GM18861 (cell line): ENCODE data around the gene ZSWIM8.
A peak's percentile ranks its signal among the peaks of the same experiment; 100 is the strongest.

Experiments
- ATAC-seq: cut with Tn5 transposase; IDR thresholded peaks from one replicate; pipeline ENCODE4 v1.9.1; 2021; ENCODE audit not compliant: unreplicated experiment

Gene ZSWIM8

DNA sequence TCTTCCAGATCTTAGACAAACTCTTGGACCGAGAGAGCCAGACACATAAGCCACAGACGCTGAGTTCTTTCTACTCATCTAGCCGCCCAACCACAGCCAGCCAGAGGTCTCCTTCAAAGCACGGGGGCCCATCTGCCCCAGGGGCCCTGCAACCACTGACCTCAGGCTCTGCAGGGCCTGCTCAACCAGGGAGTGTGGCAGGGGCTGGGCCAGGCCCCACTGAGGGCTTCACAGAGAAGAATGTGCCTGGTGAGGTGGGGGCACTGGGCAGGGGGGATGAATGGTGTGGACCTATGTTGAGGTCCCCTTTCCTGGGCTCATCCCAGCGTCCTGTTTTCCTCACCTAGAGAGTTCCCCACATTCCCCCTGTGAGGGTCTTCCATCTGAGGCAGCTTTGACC lies 11.4 kb downstream of the ZSWIM8 start:
- no peak for ATAC-seq

DNA sequence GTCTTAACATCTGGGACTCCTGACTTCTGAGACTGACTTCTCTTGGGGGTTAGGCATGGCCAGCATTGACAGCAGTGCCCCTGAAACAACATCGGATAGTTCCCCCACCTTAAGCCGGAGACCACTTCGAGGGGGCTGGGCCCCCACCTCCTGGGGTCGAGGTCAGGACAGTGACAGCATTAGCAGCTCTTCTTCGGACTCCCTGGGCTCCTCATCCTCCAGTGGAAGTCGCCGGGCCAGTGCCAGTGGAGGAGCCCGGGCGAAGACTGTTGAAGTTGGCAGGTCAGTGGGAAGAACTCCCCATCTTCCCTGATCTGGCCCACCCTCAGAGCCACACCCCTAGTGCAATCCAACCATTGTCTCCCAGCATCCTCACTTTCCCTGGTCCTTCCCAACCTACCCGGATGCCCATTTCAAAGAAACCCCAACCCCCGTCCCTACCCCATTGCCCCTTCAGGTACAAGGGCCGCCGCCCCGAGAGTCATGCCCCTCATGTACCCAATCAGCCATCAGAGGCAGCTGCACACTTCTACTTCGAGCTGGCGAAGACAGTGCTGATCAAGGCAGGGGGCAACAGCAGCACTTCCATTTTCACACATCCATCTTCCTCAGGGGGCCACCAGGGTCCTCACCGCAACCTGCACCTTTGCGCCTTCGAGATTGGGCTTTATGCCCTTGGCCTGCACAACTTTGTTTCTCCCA lies 12.1 kb downstream of the ZSWIM8 start:
- no peak for ATAC-seq

DNA sequence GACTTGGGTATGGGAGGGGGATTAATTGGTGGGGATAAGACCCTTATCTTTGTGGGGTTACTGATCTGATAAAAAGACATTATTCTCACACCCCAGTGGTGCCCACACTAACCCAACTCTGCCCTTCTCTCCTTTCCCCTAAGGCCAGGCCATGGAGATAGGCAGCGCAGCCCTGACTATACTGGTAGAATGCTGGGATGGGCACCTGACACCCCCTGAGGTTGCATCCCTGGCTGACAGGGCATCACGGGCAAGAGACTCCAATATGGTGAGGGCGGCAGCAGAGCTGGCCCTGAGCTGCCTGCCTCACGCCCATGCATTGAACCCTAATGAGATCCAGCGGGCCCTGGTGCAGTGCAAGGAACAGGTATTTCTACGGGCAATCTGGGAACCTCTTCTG lies 12.7 kb downstream of the ZSWIM8 start:
- no peak for ATAC-seq

DNA sequence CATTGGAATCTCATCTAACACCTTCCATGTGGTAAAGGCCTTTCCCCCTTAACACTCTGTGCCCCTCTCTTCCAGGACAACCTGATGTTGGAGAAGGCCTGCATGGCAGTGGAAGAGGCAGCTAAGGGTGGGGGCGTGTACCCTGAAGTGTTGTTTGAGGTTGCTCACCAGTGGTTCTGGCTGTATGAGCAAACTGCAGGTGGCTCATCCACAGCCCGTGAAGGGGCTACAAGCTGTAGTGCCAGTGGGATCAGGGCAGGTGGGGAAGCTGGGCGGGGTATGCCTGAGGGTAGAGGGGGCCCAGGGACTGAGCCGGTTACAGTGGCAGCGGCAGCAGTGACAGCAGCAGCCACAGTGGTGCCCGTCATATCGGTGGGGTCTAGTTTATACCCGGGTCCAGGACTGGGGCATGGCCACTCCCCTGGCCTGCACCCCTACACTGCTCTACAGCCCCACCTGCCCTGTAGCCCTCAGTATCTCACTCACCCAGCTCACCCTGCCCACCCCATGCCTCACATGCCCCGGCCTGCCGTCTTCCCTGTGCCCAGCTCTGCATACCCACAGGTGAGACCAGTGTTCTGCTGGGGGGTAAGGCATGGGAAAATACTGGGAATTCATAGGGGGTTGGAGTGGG lies 13.6 kb downstream of the ZSWIM8 start:
- no peak for ATAC-seq

DNA sequence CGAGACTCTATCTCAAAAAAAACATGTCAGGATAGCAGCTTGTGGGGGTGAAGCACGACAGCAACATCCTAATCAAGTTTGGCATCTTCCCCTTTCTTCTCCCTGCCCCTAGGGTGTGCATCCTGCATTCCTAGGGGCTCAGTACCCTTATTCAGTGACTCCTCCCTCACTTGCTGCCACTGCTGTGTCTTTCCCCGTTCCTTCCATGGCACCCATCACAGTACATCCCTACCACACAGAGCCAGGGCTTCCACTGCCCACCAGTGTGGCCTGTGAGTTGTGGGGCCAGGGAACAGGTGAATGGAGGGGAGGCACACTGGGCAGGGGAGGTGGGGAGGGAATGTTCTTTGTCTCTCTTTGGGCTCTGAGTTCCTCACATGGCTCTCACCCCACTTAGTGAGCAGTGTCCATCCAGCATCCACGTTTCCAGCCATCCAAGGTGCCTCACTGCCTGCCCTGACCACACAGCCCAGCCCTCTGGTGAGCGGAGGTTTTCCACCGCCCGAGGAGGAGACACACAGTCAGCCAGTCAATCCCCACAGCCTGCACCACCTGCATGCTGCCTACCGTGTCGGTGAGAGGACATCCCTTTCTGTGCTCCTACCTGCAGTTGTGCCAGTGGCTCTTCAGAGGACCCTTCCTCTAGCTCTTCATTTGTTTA lies 14.6 kb downstream of the ZSWIM8 start:
- ATAC-seq: no peak

DNA sequence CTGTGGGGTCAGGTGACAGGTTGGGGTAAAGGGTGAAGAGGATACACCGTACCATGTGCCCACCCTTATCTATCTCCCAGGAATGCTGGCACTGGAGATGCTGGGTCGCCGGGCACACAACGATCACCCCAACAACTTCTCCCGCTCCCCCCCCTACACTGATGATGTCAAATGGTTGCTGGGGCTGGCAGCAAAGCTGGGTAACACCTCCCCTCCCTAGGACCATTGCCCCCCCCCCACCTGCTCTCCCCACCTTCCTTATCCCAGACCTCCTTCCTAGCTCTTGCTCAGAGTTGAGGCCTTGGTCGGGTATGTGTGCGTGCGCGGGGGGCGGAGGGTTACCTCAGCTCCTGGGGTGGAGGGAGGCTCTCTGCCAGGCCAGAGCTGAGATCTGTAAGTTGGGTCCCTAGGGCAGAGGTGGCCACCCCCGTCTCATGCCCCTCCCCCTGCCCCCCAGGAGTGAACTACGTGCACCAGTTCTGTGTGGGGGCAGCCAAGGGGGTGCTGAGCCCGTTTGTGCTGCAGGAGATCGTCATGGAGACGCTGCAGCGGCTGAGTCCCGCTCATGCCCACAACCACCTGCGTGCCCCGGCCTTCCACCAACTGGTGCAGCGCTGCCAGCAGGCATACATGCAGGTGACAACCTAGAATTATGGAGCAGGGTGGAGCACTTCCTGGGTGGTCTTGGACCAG lies 15.3 kb downstream of the ZSWIM8 start:
- no peak for ATAC-seq

DNA sequence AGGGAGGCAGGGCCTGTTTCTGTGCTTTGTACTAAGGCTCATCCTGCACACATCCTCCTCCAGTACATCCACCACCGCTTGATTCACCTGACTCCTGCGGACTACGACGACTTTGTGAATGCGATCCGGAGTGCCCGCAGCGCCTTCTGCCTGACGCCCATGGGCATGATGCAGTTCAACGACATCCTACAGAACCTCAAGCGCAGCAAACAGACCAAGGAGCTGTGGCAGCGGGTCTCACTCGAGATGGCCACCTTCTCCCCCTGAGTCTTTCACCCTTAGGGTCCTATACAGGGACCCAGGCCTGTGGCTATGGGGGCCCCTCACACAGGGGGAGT lies 15.8 kb downstream of the ZSWIM8 start:
- ATAC-seq: no peak

DNA sequence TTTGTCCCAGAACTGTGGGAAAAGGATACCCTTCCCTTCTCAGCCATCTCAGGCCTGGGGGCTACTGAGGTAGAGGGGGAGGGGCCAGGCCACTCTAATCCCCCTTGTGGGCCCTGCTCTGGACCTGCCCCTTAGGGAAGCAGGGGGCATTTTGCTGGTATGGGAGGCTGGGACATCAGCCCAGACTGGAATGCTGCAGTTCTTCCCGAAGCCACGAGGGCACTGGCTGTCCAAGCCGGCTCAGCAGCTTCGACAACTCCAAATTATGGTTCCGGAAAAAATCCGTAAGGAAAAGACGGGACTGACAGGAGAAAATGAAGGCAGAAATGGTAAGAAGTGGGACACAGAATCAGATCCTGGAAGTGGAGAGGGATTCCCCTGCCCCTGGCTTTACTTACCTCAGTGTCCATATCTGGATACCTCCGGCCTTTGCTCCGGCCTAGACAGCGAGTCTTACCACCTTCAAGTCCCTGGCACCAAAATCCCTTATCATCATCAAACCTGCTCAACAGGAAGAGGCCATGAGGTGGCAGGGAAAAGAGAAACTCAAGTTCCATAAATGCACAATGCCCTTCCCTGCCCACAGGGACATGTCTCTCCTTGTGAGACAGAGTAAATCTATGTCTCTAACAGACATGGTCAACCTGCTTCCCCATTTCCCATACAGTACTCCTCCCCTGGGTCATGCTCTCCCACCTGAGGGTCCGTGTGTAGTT lies 17.0 kb downstream of the ZSWIM8 start:
- no peak for ATAC-seq

DNA sequence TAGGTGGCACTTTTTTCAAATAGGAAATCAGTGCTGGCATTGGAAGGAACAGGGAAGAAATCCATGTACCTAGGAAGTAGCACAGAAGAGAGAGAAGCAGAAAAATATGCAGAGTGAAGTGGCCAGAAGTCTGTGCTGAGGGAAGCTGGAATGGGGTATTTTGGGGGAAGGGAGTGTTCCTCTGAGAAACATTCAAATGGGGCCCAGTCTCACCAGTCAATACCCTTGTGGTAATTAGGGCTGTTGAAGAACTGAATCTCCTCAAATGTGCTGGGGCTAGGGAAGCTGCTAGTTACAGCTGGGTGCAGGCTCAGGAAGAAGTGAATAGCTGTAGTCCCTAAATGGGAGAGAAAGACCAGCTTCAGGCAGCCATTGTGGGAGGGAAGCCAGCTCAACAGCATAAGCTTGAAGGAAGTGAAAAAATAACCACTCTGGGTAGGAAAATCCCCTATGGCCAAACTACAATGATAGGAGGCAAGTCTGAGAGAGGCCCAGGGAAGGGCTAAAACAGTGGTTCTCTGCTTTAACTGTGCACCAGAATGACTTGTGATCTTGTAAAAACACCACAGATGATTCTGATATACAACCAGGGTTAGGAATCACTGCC lies 18.4 kb downstream of the ZSWIM8 start:
- ATAC-seq: peak; percentile 81

DNA sequence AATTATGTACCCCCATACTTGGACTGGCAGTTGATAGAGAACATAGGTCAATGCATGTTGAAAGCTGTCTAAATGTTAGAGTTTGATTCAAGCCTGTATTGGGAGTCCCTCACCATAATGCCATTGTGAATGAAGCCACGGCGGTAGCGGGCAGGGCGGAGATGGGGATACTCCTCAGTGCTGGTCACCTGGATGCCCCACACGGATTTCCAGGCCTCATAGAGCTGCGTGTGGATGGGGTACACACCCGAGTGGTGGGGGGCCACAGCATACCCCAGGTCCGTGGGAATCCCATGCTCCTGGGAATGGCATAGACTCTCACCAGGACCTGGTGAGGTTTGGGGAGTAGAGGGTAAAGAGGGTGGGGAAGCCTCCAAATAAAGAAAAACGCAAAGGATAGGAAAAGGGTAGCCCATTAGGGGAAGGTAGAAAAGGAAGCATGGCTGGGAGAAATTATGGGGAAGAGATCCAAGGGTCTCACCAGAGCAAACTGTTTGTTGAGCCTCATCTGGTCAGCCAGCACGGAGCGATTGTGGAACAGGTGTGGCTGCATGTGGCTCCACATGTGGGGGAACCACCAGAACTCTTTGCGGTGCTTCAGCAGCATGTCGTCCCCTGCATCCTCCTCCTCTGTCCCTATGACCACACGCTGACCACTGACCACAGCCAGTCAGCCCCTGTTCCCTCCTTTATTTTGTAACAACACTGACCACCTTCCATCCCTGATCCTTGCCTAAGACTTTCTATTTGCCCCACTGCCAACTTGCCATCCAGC lies 21.0 kb downstream of the ZSWIM8 start:
- ATAC-seq: no peak

DNA sequence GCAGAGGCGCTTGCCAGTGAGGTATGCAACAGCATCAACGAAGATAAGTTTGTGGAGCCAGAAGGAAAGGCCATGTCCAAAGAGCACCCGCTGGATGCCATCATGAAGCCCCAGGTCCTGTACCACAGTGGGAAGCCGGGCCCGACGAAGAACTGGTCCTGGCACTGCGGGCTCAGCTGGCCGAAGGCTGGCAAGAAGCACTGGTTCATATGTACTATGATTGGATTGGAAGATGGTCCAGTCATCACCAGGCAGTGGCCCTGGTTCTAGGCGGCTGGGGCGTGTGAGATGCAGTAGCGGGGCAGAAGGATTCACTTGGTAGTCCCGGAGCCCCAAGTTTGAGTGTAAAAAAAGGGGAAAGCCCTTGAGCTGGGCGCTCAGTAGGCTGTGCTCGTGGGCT lies 22.1 kb downstream of the ZSWIM8 start:
- no peak for ATAC-seq

DNA sequence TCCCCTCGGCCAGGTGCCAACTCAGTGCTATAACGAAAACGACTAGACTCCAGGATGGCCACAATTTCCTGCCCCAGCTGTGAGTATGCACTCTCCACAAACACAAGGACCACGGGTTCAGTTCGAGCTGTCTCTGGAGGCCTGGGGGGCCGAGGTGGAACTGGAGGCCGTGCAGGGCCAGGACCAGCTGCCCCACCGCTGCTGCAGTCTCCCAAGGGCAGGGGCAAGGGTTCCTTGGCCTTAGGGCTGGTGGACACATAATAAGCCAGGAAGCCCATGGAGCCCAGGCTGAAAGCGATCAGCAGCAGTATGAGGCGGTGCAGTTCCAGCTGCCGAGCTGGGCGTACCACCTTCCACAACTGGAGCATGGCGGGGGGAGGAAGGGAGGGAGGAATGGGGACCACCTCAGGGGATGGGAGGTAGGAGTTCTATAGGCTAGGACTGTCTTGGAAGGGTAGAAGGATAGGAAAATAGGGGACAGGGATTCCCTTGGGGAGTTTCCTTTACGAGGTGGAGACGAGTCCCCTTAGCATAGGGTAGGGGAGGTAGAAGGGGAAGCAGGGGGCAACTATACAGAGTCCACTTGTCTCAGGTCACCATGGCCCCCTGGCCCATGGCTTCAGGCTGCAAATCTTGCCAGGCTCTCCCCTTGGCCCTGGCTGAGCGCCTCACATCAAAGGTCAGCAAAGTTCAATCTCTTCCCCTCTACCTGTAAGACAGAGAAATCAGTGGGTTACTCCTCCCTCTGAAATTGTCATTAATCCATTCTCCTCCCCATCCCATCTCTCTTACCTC lies 22.8 kb downstream of the ZSWIM8 start:
- no peak for ATAC-seq

DNA sequence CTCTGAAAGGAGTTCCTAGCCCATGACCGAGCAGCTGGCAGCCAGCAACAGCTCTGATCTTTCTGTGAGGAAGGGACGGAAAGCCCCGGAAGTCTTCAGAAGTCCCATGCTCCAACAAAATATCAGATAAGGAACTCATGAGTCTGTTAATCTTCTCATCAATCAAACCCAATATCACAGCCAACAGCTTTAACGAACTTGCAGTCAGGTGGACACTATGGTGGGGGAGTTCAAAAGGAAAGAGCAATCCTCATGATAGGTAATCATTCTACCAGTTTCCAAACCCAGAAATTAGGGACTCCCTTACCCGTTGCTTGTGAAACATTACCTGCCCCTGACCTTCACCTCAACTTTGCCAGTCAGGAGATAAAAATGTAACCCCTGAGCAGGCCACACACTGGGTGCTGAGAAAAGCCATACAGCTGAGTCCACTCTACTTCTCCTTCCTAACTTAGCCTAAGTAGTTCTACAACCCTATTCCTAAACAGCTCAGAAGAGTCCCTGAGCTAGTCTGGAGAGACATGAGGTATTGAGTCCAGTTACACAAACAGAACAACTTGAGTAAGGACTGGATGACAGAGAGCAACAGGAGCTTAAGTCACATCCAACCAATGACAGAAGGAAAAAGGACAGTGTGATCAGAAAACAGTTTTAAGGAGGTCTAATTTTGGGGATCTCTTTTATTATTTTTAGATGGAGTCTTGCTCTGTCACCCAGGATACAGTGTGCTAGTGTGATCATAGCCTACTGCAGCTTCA lies 23.8 kb downstream of the ZSWIM8 start:
- no peak for ATAC-seq

DNA sequence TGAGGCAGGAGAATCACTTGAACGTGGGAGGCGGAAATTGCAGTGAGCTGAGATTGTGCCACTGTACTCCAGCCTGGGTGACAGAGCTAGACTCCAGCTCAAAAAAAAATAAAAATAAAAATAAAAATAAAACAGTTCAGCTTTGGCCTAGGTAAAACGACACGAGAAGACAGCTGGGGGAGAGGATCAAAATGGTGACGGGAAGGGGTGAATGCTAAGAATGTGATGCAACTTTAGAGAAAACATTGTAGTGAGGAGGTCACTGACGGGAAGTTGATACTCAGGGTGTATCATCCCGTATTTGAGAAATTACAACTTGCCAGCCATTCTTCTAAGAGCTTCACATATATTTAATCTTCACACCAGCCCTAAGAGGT lies 24.9 kb downstream of the ZSWIM8 start:
- no peak for ATAC-seq

DNA sequence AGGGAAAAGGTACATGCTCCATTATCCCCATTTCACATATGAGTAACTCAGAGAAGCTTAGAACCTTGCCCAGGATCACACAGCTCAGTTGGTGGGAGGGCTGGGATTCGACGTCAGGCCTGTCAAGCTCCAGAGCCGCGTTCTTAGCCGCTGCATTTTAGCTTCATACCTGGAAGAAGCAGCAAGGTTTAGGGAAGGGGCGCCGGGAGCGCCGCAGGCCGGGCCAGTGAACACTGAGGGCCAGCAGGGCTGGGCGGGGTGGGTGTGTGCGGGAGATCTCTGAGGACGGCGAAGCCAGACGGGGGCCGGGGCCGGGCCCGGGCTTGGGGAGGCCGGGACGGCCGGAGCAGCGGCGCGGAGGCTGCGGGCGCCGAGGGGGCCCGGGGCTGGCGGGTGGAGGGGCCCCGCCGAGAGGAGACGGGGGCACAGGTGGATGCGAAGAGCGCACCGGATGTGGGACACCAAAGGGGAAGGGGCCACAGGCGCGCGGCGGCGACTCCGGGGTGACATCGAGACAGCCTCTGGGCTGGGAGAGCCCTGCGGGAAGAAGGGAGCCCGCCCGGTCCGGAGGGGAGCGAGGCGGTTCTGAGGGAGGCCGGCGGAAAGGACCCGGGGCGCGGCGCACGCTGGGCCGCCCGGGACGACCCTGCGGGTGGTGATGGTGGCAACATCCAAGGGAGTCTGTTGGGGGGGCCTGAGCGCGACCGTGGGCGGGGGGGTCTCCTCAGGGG lies 25.5 kb downstream of the ZSWIM8 start:
- ATAC-seq: peak; percentile 6

DNA sequence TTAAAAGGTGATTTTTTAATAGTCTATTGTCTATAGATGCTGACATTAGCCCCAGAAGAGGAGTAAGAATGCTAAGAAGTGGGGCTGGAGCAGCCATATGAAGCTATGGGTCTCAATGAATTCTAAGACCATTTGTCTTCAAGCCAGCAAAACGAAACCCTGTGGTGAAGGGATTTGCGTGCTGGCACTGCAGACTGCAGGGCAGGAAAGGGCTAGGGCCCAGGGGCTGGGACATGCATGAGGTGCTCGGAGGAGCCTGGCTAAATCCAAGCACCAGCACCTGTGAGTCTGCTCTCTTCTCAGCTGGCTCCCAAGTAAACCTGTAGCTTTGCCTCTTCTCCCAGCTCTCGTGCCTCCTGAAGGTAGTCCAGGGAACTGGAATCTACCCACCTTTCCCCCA lies 27.3 kb downstream of the ZSWIM8 start:
- no peak for ATAC-seq

DNA sequence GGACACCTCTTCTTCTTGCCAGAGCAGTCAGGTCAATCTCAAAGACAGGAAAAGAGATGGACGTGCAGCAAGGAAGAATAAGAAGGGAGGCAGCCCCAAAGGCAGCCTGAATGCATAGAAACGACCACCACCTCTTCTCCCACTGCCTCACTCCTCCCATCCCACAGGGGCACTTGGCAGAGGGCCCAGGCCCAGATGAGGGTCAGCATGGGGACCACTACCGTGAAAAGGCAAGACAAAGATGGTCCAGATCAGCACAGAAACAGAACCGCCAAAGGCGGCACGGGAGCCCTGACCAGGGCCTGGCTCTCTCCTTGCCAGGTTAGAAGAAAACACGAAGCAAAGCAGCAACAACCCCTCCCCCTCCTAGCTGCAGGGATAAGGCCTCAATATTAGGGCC lies 27.9 kb downstream of the ZSWIM8 start:
- no peak for ATAC-seq

DNA sequence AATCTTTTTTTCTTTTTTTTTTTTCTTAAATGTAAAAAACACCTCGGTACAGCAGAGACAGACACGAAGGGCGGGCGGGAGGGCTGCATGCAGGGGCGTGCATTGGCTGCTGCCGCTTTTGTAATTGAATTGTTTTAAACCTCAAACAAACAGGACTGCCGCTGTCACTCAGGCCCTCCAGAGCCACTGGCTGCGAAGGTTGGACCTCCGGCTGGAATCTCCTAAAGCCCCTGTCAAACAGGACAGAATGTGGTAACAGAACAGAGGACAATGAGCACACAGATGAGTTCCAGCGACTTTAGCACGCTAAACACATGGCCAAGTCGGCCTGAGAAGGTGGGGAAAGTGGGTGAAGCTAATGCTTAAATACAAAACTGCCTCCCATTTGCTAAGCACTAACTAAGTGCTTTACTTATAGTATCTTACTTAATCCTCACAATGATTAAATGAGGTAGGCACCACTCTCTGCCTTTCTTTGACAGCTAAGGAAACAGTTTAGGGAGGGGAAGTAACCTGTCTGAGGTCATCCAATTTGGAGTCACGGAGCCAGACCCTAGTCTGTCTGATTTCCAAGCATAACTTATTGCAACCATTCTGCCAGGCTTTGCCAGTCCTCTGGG lies 29.0 kb downstream of the ZSWIM8 start:
- no peak for ATAC-seq
